Immature natural killer cell (primary cell): ENCODE results near the gene TRIM67. TPM values are rescaled to one million over a fixed set of nuclear protein-coding genes. Genes with fewer than 3 reads are reported as not detected.
"Not testable (repeated sequence)": the region's sequence is repeated elsewhere in the genome, so short reads cannot be mapped to it uniquely, and the experiment has no call there.

ENCODE experiments used
- DNase-seq, 3 donors: peaks; one replicate each; pipeline ENCODE4 v3.0.0; 2022; ENCODE audit warnings: mixed read lengths in 1 of 3
- H3K27ac Mint-ChIP-seq, 6 donors: one replicate each; pipeline ENCODE4 v1.8.0; 2020; ENCODE audit warnings: mixed read lengths in 6 of 6, mild to moderate bottlenecking in 5 of 6, inconsistent platforms in 4 of 6, moderate library complexity in 3 of 6
- H3K27me3 Mint-ChIP-seq, 3 donors: one replicate each; pipeline ENCODE4 v1.8.0; 2020 to 2021; ENCODE audit warnings: low read depth in 3 of 3, mild to moderate bottlenecking in 3 of 3, mixed read lengths in 3 of 3, moderate library complexity in 3 of 3, inconsistent platforms in 1 of 3
- H3K36me3 Mint-ChIP-seq, 3 donors: one replicate each; pipeline ENCODE4 v1.8.0; 2020; ENCODE audit warnings: mixed read lengths in 3 of 3, inconsistent platforms in 2 of 3, mild to moderate bottlenecking in 2 of 3
- H3K4me1 Mint-ChIP-seq, 2 donors: one replicate each; pipeline ENCODE4 v1.8.0; 2020; ENCODE audit warnings: inconsistent platforms in 2 of 2, mild to moderate bottlenecking in 2 of 2, mixed read lengths in 2 of 2, moderate library complexity in 1 of 2
- H3K4me3 Mint-ChIP-seq, 5 donors: one replicate each; pipeline ENCODE4 v1.8.0; 2020; ENCODE audit warnings: mild to moderate bottlenecking in 5 of 5, mixed read lengths in 5 of 5, inconsistent platforms in 3 of 5, moderate library complexity in 3 of 5
- H3K9me3 Mint-ChIP-seq, 6 donors: one replicate each; pipeline ENCODE4 v1.8.0; 2020; ENCODE audit warnings: mild to moderate bottlenecking in 6 of 6, mixed read lengths in 6 of 6, inconsistent platforms in 4 of 6, moderate library complexity in 3 of 6
- polyA plus RNA-seq, 3 donors: library from polyadenylated mRNA; unstranded; fragments of 300-500 nt; fragmentation: Illumina TruSeq; gene quantifications; one replicate each; pipeline ENCODE4 v1.2.3, GENCODE V29; 2021

TRIM67 gene
- polyA plus RNA-seq, 3 donors from 2014 or later, result not detected

DNA sequence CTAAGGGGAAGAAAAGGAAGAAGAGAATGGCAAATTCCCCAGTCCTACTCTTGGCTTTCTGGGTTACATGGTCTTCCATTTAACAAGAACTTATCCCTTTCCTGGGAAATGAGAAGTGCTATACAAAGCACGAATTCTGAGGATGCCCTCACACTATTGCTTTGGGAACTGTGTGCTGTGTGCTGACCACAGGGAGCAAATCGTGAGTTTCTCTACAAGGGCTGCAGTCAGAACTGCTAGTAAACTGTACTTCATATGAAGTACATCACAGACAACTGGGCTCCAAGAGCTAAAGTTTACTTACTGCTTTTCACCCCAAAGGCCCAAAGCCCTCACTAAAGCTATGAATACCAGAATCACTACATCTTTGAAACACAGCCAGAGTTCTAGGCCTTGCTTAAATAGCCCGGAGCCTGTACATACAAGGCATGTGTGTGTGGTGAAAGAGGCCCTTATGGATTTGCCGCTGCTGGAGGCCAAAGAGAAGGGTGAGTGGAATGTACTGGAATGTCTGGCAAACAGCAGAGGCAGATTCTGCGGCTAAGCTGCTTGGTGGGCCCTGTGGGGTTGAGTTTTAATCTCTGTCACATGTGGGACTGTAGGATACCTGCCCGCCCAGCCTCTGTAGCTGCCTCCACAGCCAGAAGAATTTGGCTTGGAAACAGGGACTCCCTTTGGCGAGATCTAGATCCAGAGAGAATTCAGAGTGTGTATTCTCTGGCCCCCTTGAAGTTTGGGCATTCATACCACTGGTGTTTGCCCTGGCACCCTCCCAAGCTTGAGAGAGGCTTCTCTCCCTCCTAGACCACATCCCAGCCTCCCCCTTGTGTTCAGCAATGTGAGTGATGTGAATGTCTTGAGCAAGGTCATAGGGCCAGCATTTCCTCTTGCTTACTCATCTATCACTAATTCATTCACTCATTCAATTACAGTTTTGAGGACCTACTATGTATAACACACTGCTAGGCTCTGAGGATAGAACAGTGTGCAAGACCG is 21.9 kb upstream of the TRIM67 start:
- Mint-ChIP-seq H3K4me1 (no peaks in the 10 kb centered on the region), H3K27me3 (peaks cover 1 to 11% (median 11%) of the 10 kb centered on the region in 3 donors), H3K27ac (no peak overlapping the region), H3K36me3 (no peaks in the 10 kb centered on the region), H3K4me3 (no peak overlapping the region), H3K9me3 (no peaks in the 10 kb centered on the region)
- DNase-seq, result no peak

DNA sequence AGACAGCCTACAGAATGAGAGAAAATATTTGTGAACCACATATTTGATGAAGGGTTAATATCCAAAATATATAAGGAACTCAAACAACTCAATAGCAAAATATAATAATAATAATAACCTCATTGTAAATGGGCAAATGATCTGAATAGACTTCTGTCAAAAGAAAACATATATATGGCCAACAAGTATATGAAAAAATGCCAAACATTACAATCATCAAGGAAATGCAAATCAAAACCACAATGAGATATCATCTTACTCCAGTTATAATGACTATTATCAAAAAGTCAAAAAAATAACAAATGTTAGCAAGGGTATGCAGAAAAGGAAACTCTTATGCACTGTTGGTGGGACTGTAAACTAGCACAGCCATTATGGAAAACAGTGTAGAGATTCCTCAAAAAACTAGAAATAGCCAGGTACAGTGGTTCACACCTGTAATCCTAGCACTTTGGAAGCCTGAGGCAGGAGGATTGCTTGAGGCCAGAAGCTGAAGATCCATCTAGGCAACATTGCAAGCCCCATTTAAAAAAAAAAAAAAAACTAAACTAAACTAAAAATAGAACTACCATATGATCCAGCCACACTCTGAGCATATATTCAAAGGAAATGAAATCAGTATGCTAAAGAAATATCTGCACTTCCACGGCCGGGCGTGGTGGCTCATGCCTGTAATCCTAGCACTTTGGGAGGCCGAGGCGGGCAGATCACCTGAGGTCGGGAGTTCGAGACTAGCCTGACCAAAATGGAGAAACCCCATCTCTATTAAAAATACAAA is 17.3 kb upstream of the TRIM67 start:
- Mint-ChIP-seq H3K4me1 (no peaks in the 10 kb centered on the region), H3K36me3 (no peaks in the 10 kb centered on the region), H3K4me3 (no peak overlapping the region), H3K9me3 (no peaks in the 10 kb centered on the region), H3K27ac (no peak overlapping the region), H3K27me3 (peaks cover 4 to 13% (median 7%) of the 10 kb centered on the region in 3 donors)
- DNase-seq, result no peak

DNA sequence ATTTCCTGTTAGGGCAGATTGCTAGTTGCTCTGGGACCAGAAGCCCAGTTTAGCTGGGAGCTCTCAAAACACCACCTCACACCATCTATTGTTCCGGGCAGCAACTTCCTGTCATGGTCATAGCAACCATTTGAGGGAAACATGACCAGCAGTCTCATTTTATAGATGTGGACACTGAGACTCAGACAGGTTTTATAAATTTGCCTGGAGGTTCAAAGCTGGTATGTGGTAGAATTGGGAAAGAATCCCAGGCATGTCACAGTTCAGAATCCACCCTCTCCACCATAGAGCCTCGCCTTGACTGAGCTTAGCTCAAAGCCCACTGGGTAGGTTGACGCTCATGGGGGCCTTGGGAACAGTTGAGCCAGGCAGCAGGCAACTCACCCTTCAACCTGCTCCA is 14.0 kb upstream of the TRIM67 start:
- DNase-seq, result no peak
- Mint-ChIP-seq H3K36me3 (peaks cover 0 to 6% (median 0%) of the 10 kb centered on the region in 3 donors), H3K4me3 (no peak overlapping the region)

DNA sequence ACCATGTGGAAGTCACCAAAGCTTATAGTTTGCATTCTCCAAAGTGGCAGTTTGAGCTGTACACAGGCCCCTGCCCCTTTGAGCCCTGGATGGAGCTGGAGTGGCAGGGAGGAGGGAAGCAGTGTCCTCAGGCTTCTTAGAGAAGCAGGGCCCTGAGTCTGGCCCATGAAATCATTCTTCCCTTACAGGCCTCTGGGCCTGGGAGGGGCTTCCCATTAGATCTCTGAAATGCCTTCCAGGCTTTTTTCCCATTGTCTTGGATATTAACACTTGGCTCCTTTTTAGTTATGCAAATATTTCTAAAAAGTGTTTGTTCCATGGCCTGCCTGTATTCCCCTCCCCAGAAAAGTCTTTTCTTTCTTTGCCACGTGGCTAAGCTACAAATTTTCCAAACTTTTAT is 10.0 kb upstream of the TRIM67 start:
- no peak for DNase-seq
- H3K9me3 Mint-ChIP-seq, result peaks cover 0 to 13% (median 7%) of the 10 kb centered on the region in 6 donors

More for the DNA sequence above, 14.0 kb upstream of the TRIM67 start:
- peaks cover 7 to 12% (median 11%) of the 10 kb centered on the region in 3 donors for H3K27me3 Mint-ChIP-seq
- no peak overlapping the region for H3K27ac Mint-ChIP-seq
- peaks cover 0 to 11% (median 7%) of the 10 kb centered on the region in 6 donors for H3K9me3 Mint-ChIP-seq
- no peaks in the 10 kb centered on the region for H3K4me1 Mint-ChIP-seq

DNA sequence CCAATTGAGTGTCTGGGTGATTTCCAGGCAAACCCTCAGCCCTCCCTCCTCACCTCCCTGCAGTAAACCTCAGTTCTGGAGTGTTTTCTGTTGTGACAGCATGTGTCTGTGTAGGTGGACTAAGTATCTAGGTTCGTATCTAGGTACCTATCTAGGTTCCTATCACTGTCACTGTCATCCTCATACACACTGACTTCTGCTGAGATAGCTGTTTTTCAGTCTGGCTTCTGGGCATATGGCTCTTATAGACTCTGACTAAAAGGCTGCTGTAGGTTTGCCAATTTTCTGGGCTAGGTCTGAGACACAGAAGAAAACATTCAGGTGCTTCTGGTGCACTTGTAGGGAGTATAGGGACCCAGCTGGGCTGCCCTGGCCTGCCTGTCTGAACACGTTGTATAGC is 8.1 kb upstream of the TRIM67 start:
- DNase-seq, result no peak
- Mint-ChIP-seq H3K4me1 (no peaks in the 10 kb centered on the region), H3K4me3 (no peak overlapping the region), H3K27me3 (peaks cover 9 to 15% (median 9%) of the 10 kb centered on the region in 3 donors), H3K9me3 (peaks cover 0 to 13% (median 7%) of the 10 kb centered on the region in 6 donors), H3K27ac (no peak overlapping the region), H3K36me3 (peaks cover 0 to 6% (median 0%) of the 10 kb centered on the region in 3 donors)

More for the DNA sequence above, 10.0 kb upstream of the TRIM67 start:
- no peak overlapping the region for H3K4me3 Mint-ChIP-seq
- H3K27ac Mint-ChIP-seq, result no peak overlapping the region
- H3K36me3 Mint-ChIP-seq, result peaks cover 0 to 6% (median 0%) of the 10 kb centered on the region in 3 donors
- no peaks in the 10 kb centered on the region for H3K4me1 Mint-ChIP-seq
- peaks cover 9 to 13% (median 12%) of the 10 kb centered on the region in 3 donors for H3K27me3 Mint-ChIP-seq

DNA sequence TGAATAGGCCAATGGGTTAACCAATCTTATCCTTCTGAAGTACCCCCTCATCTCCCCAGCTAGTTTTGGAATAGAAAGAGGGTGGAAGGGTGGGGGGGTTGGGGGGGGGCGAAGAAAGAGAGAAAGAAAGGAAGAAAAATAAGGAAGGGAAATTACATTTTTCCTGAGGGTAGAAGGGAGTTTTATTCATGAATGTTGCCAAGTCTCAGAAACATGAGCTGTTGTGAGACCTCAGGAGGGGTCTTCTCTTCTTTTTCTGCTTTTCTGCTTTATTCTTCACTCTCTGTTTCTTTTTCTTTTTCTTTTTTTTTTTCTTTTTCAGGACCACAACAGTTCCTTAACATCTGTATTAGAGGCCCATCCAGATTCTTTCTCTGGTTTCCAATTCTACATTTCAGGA is 6.0 kb upstream of the TRIM67 start:
- no peak overlapping the region for H3K27ac Mint-ChIP-seq
- peaks cover 0 to 6% (median 0%) of the 10 kb centered on the region in 3 donors for H3K36me3 Mint-ChIP-seq
- no peaks in the 10 kb centered on the region for H3K4me1 Mint-ChIP-seq
- peaks cover 6 to 28% (median 16%) of the 10 kb centered on the region in 3 donors for H3K27me3 Mint-ChIP-seq
- DNase-seq, result no peak
- H3K9me3 Mint-ChIP-seq, result peaks cover 0 to 10% (median 7%) of the 10 kb centered on the region in 6 donors
- no peak overlapping the region for H3K4me3 Mint-ChIP-seq

DNA sequence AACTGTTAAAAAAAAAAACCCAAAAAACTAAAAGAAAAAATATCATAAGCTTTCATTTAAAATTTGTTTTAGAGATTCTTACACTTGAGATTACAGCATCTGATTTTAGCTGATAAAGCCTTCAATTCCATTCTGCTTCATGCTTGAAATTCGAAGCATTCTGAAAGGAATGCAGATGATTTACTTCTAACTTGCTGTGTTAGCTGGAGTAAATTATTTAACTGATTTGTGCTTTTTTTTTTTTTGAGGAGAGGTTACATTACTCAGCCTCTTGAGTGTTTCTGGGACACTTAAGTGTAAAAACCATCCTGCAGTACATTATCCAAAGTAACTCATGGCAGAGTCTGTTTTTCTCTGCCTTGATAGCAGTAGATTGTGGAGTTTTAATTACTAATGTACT is 4.5 kb upstream of the TRIM67 start:
- peaks cover 0 to 7% (median 3%) of the 10 kb centered on the region in 6 donors for H3K9me3 Mint-ChIP-seq
- no peaks in the 10 kb centered on the region for H3K4me1 Mint-ChIP-seq
- no peak overlapping the region for H3K4me3 Mint-ChIP-seq
- peaks cover 8 to 28% (median 16%) of the 10 kb centered on the region in 3 donors for H3K27me3 Mint-ChIP-seq
- no peak for DNase-seq
- H3K36me3 Mint-ChIP-seq, result peaks cover 0 to 2% (median 0%) of the 10 kb centered on the region in 3 donors
- H3K27ac Mint-ChIP-seq, result no peak overlapping the region

DNA sequence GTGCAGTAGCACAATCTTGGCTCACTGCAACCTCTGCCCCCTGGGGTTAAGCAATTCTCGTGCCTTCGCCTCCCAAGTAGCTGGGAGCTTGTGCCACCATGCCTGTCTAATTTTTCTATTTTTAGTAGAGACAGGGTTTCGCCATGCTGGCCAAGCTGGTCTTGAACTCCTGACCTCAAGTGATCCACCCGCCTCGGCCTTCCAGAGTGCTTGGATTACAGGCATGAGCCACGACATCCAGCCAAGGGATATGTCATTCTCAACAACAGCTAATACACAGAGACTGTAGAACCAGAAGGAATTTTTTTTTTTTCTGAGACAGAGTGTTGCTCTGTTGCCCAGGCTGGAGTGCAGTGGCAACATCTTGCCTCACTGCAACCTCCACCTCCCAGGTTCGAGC is 3.7 kb upstream of the TRIM67 start:
- not testable (repeated sequence) for H3K9me3 Mint-ChIP-seq, H3K36me3 Mint-ChIP-seq, H3K27ac Mint-ChIP-seq, DNase-seq, H3K4me1 Mint-ChIP-seq, H3K4me3 Mint-ChIP-seq
- H3K27me3 Mint-ChIP-seq, result peaks cover 4 to 28% (median 16%) of the 10 kb centered on the region in 3 donors

DNA sequence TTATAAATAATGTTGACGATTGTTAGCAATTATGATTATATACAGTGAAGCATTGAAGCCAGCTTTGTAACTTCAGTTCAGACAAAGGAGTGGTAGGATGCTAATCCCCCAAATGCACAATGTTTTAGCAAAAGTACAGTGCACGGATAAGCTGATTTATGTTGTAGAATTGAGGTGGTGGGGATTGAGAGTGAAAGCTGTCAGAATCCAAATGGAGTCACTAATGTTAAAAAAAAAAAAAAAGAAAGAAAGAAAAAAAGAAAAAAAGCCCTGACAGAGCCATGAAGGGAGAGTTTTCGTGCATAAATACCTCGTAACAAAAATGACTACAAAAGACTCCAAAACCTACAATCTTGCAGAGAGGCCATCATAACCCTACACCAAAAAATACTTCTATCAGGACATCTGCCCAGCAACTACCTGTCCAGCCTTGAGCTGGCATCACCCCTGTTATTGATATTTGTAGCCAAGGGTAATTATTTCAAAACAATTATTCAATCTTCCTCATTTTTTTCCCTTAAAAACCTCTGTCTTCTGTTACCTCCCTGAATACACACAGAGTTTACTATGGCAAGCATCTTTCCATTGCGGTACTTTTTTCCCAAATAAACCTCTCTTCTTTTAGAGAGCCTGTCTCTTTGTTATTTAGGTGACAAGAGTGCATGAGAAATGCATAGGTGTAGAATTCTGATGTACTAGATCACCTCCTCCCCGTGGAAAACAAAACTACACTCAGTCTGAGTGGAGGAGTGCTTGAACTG is 2.5 kb upstream of the TRIM67 start:
- Mint-ChIP-seq H3K4me3 (peak overlapping the region in 1 of 5 donors; percentile 33), H3K36me3 (no peaks in the 10 kb centered on the region), H3K27ac (no peak overlapping the region), H3K4me1 (peaks cover 0 to 1% of the 10 kb centered on the region in 2 donors), H3K9me3 (no peaks in the 10 kb centered on the region), H3K27me3 (peaks cover 7 to 35% (median 21%) of the 10 kb centered on the region in 3 donors)
- no peak for DNase-seq

DNA sequence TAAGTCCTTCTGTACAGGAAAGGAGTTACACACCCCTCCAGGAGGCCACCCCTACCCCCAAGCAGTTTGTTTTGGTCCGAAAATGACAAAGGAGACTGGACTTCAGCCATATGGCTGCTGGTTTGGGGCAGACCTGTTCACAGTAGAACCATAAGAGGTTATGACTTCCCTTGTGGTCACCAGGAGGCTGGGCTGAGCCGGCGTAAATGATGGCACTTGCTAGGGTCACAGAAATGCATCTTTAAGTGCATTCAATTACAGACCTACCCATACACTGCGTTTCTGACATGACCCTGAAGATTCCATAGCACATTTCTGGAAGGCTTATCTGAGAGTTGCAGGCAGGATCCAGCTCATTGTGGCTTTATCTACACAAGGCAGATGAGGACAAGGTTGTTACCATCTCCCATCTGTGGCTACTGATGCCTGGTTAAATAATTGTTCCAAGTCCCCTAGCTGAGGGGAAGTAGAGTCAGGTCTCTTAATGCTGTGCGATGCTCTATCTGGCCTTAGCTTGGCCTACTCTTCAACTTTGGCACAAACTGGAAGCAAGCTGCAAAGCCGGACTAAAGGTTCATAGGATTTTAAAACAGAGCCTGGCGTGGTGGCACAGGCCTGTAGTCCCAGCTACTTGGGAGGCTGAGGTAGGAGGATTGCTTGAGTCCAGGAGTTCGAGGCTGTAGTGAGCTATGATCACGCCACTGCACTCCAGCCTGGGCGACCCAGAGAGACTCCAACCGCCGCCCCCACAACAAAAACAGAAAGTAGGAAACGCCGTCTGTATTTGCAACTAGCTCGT is 1.7 kb upstream of the TRIM67 start:
- H3K4me1 Mint-ChIP-seq, result peaks cover 0 to 1% of the 10 kb centered on the region in 2 donors
- H3K4me3 Mint-ChIP-seq, result no peak overlapping the region
- H3K36me3 Mint-ChIP-seq, result no peaks in the 10 kb centered on the region
- DNase-seq, result no peak
- peaks cover 9 to 36% (median 27%) of the 10 kb centered on the region in 3 donors for H3K27me3 Mint-ChIP-seq
- no peaks in the 10 kb centered on the region for H3K9me3 Mint-ChIP-seq
- H3K27ac Mint-ChIP-seq, result no peak overlapping the region

DNA sequence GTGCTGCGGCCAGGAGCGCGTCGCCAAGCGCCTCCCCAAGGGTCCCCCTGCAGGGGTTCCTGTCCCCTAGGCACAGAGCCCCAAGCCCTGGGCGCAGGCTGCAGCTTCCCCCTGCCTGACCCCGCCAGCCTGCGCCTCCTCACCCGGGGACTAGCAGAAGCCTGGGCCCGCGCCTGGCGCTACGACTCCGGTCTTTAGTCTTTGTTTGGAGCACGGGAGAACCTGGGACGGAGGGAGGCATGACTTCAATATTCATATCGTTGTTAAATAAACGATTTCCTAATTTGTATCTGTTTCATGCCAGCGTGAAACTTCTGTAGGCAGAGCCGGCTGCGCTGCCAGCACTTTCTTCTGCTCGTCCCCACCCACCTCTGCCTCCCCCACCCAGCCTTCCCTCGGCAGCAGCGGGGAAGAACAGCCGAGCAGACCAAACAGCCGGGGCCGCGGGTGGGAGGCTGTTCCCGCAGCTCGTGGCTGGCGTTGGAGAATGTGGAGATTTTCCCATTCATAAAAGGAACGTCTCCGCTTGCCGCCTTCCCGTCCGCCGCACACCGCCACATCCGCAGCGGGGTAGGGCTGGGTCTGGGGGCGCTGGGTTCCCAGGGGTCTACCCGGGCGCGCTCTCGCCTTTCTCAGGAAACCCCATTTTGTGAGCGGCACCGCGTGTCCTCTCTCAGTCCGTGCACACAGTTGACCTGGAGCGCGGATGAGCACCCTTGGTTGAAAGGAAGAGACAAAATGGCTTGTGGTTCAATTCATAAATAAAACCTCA is 777 bp upstream of the TRIM67 start:
- Mint-ChIP-seq H3K27me3 (peaks cover 9 to 35% (median 31%) of the 10 kb centered on the region in 3 donors), H3K4me3 (no peak overlapping the region), H3K9me3 (no peaks in the 10 kb centered on the region), H3K27ac (no peak overlapping the region), H3K36me3 (no peaks in the 10 kb centered on the region), H3K4me1 (peaks cover 0 to 1% of the 10 kb centered on the region in 2 donors)
- no peak for DNase-seq

DNA sequence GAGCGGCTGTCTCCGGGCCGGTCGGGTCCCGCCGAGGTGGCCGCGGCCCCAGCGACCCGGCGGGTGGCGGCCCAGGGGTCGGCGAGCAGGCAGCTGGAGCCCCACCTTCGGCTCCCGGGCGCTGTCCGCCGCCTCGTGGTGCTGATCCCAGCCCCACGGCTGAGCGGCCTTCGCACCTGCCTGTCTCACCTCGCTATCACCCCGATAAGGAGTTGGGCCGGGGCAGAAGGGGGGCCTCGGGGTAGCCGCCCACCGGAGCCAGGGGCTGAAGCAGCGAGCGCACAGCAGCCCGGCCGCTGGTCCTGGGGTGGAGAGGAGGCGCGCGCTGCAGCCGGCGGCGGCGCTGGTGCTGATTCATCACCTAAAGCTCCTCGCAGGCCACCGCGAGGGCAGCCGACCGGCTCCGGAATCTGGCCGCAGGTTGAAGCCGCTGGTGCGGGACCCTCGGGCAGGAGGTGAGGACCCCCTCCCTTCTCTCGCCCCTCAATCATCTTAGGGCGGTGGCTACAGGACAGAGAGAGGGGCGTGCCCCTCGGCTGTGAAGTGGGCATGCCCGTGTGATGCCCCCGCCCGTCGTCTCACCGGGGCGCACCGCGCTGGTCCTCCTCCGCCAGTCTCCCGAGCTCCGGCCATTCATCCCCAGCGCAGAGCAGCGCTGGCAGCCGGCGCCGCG is 575 bp downstream of the TRIM67 start:
- no peaks in the 10 kb centered on the region for H3K9me3 Mint-ChIP-seq
- no peak overlapping the region for H3K27ac Mint-ChIP-seq
- H3K4me3 Mint-ChIP-seq, result no peak overlapping the region
- peak in 2 of 3 donors; percentile 6 to 8 for DNase-seq
- peaks cover 0 to 1% of the 10 kb centered on the region in 2 donors for H3K4me1 Mint-ChIP-seq
- H3K36me3 Mint-ChIP-seq, result no peaks in the 10 kb centered on the region
- peaks cover 10 to 30% (median 29%) of the 10 kb centered on the region in 3 donors for H3K27me3 Mint-ChIP-seq
